IPS-15b (cell line): ENCODE data around the gene TNIK.

Experiments
- H3K27me3 ChIP-seq: one replicate; pipeline ENCODE4 v1.6.1; 2013; ENCODE audit warnings: low read length; ENCODE audit not compliant: control insufficient read depth, insufficient read depth
- H3K36me3 ChIP-seq: one replicate; pipeline ENCODE4 v1.6.1; 2013; ENCODE audit warnings: low read length; ENCODE audit not compliant: control insufficient read depth, insufficient read depth
- H3K4me1 ChIP-seq: one replicate; pipeline ENCODE4 v1.6.1; 2013; ENCODE audit warnings: mild to moderate bottlenecking, low read length; ENCODE audit not compliant: control insufficient read depth, insufficient read depth
- H3K4me3 ChIP-seq: one replicate; pipeline ENCODE4 v1.5.1; 2013; ENCODE audit warnings: low read depth, low read length
- H3K9ac ChIP-seq: one replicate; pipeline ENCODE4 v1.6.1; 2013; ENCODE audit warnings: low read depth, mild to moderate bottlenecking, low read length
- H3K9me3 ChIP-seq: one replicate; pipeline ENCODE4 v1.6.1; 2013; ENCODE audit warnings: mild to moderate bottlenecking, low read length; ENCODE audit not compliant: control insufficient read depth, insufficient read depth

Gene TNIK

DNA sequence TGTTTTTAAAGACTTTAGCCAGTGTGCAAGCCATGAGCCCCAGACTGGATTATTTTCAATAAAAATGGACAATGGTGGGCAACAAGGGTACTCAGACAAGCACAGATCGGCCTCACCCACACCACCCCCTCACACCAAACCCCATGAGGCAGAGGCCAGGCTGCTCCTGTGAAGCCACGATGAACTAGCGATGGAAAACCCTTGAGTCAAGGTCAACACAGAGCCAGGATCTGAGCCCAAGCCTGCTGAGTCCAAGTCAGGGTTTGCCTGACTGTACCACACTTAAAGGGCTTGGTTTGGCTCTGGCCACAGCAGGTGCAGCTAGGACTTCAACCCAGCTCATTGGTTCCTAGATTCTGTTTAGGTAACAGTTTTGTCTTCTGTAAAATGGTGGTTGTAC lies 302.2 kb downstream of the TNIK start:
- no peaks in the 10 kb centered on the region for H3K36me3 ChIP-seq
- peaks cover 2% of the 10 kb centered on the region for H3K9me3 ChIP-seq

DNA sequence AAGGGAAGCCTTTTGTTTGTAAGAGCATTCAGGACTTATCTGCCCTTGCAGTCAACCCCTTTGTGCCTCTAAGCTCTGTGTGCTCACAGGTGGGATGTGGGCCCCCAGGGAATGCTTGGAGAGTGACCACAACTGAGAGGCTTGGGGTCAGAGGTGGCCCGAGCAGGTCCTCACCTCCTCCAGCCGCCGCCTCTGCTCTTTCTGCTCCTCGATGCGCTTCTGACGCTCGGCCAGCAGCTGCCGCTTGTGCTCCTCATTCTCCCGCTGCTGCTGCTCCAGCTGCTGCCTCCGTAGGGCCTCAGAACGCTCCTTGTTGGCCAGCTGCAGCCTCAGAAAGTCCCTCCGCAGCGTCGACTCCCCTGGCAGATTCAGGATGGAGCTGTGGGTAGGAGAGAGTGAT lies 302.9 kb downstream of the TNIK start:
- H3K4me1 ChIP-seq, result no peaks in the 10 kb centered on the region
- H3K9ac ChIP-seq, result no peak overlapping the region
- H3K4me3 ChIP-seq, result no peak overlapping the region
- no peaks in the 10 kb centered on the region for H3K9me3 ChIP-seq
- no peaks in the 10 kb centered on the region for H3K27me3 ChIP-seq
- H3K36me3 ChIP-seq, result no peaks in the 10 kb centered on the region

More for the DNA sequence above, 302.2 kb downstream of the TNIK start:
- H3K4me3 ChIP-seq, result no peak overlapping the region
- no peak overlapping the region for H3K9ac ChIP-seq
- no peaks in the 10 kb centered on the region for H3K27me3 ChIP-seq
- H3K4me1 ChIP-seq, result no peaks in the 10 kb centered on the region

DNA sequence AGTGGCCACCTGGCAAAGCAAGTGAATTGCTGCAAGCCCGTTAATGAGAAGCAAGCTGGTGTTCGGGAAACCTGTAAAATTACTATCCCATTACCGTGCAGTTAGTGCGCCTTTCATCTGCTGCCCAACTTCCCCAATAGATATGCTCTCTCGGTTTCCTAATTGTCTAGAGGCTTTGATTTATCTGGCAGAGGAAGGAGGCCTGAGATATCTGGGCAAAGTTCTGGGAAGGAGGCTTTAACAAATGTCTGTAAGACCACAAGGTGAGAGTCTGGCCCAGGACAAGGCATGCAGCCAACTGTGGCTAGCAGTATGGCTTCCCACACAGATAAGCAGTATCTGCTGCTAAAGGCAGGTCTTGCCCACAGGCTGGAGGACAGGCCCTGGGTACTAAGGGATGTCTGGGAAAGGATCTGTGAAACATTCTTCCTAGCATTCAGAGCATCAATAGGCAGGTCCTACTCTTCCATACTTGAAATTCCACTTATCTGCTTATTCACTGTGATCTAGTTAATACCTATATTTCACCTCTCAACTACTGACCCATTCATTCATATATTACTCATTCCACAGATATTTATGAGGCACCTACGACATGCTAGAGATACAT lies 303.7 kb downstream of the TNIK start:
- Histone ChIP-seq H3K9ac (no peak overlapping the region), H3K36me3 (no peaks in the 10 kb centered on the region), H3K27me3 (no peaks in the 10 kb centered on the region), H3K4me1 (no peaks in the 10 kb centered on the region), H3K4me3 (no peak overlapping the region), H3K9me3 (no peaks in the 10 kb centered on the region)

DNA sequence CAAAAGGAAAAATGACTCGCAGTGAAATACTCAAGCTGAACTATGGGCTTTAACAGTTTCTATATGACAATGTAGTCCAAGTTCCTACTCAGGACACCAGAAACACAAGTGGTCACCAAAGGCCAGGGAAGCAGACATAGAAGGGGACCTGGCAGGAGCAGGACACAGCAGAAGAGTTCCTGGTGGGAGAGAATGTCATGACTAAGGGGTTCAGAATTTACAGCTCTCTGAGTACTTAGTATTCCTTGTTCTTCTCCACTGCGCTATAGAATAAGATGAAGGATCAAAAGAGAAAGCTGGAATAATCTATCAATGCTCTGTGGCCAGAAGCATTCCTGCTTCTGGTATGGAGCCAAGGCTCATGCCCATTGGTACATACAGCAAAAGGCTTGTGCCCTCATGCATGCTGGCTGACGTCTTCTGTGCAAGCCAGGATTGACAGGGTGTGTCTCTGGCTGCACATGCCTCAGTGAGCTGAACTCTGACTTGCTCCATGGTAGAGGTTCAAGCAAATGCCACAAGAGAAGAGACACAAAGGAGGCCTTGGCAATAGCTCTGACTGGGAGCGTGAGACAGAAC lies 305.0 kb downstream of the TNIK start:
- no peaks in the 10 kb centered on the region for H3K36me3 ChIP-seq
- H3K4me3 ChIP-seq, result no peak overlapping the region
- H3K9ac ChIP-seq, result no peak overlapping the region
- no peaks in the 10 kb centered on the region for H3K27me3 ChIP-seq
- H3K4me1 ChIP-seq, result no peaks in the 10 kb centered on the region
- H3K9me3 ChIP-seq, result no peaks in the 10 kb centered on the region

DNA sequence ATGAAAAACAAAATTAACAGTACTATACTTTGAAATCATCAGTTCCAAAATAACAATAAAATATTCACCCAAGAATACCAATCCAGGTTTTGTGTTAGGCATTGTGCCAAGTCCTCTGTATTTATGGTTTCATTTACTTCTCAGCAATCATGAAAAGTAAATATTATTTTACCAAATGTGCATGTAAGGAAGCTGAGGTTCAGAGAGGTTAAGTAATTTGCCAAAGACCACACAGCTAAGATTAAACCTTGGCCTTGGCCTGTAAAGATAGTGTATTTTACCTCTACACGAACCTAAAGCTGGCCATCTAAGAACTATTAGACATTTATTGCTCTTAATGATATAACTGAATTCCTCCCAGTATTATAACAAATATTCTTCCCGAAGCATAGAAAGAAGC lies 309.3 kb downstream of the TNIK start:
- Histone ChIP-seq H3K4me3 (no peak overlapping the region), H3K27me3 (no peaks in the 10 kb centered on the region), H3K9ac (no peak overlapping the region), H3K9me3 (no peaks in the 10 kb centered on the region), H3K4me1 (no peaks in the 10 kb centered on the region), H3K36me3 (no peaks in the 10 kb centered on the region)

DNA sequence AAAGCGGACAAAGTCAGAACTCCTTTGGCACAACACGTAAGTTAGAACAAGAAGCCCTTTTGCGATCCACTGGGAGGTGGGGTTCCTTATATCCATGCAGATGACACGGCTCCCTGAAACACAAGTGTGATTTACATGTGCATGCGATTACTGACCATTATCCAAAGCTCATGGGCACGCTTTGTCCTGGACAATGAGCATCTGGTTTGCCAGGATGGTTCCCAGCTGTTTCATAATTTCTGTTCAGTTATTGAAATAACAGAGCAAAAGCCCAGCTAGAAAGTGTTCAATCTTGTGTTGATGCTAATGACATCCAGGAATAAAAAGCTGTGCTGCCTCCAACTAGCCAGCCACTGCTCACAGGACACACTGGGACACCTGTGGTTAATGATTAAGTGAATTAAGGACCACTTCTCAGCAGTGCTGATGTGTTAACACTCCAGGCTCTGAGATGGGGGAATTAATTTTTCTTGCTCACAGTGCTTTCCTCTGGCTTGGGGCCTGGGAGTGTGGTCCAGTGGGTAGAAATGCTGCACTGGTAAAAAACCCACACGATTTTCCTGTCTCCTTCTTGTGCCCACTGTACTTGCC lies 310.6 kb downstream of the TNIK start:
- no peaks in the 10 kb centered on the region for H3K4me1 ChIP-seq
- no peaks in the 10 kb centered on the region for H3K27me3 ChIP-seq

DNA sequence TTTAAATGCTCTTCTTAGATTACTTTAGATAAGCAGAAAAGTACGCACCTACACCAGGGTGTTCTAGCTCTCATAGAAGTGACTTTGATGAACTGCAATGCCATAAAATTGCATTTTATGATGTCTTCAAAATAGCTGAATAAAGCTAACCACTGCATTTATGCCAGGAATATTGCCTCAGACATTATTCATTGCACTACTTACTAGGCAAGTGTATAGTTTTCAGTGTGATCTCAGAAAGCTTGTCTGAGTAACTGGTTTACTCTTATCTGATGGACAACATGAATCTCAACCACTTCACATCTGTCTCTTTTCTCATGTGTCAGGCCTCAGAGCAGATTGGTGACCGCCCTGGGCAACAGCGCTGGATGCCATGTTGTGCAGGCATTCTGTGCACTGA lies 314.4 kb downstream of the TNIK start:
- H3K9me3 ChIP-seq, result no peaks in the 10 kb centered on the region
- H3K9ac ChIP-seq, result no peak overlapping the region
- no peaks in the 10 kb centered on the region for H3K27me3 ChIP-seq
- no peak overlapping the region for H3K4me3 ChIP-seq
- H3K36me3 ChIP-seq, result no peaks in the 10 kb centered on the region
- H3K4me1 ChIP-seq, result no peaks in the 10 kb centered on the region

More for the DNA sequence above, 310.6 kb downstream of the TNIK start:
- Histone ChIP-seq H3K4me3 (no peak overlapping the region), H3K9ac (no peak overlapping the region), H3K9me3 (no peaks in the 10 kb centered on the region), H3K36me3 (no peaks in the 10 kb centered on the region)

DNA sequence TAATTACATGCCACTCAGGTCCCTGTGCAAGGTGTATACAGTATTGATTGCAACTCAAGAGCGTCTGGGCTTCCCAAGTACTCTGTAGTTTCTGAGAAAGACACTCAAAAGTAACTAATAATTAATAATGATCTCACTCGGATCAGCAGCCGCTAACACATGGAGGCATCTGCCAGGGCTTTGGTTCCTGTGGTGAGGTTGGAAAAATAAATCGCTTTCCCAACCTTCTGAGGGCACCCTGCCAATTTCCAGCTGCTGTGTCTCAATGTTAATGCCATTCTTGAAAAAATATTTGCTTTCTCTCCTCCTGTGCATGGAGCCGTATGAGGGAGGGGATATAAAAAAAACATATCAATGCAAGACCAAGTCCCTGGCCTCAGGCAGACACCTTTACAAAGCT lies 317.2 kb downstream of the TNIK start:
- Histone ChIP-seq H3K27me3 (no peaks in the 10 kb centered on the region), H3K9ac (no peak overlapping the region), H3K9me3 (no peaks in the 10 kb centered on the region)

DNA sequence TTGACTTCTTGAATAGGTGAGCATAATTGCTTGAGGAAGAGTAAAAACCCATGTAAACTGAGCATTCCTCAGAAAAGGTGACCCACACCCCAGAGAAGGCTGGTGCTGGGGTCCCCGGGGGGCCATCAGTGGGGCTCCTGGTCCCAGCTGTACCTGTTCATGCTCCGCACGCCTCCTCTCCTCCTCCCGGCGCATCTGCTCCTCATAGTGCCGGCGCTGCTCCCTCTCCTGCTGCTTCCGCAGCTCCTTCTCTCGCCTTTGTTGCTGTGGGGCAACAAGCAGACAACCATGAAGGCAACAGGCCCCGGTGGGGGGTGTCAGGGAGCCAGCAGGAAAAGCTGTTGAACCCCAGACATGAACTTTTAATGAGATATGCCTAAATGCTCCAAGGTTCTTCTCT lies 320.0 kb downstream of the TNIK start:
- Histone ChIP-seq H3K9ac (no peak overlapping the region), H3K4me3 (no peak overlapping the region), H3K9me3 (no peaks in the 10 kb centered on the region), H3K4me1 (no peaks in the 10 kb centered on the region), H3K36me3 (no peaks in the 10 kb centered on the region), H3K27me3 (no peaks in the 10 kb centered on the region)

More for the DNA sequence above, 317.2 kb downstream of the TNIK start:
- Histone ChIP-seq H3K4me3 (no peak overlapping the region), H3K4me1 (no peaks in the 10 kb centered on the region), H3K36me3 (no peaks in the 10 kb centered on the region)

DNA sequence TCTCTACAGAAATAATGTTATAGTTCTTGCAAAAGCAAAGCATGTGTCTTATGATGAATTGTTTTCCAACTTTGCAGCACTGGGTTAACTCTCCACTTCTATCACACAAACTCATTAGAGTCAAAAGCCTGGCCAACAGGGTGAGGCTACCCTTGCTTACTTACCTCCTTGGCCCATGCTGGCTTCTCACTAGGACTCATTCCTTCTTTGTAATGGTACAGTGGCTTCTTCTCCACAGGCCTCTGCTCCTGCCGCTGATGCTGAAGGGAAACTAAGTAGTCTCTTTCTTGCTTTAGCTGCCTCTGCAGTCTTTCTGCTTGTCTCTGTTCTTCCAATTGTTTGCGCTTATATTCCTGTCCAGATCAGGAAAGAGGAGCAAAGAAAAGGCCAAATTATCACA lies 322.2 kb downstream of the TNIK start:
- Histone ChIP-seq H3K4me1 (no peaks in the 10 kb centered on the region), H3K27me3 (no peaks in the 10 kb centered on the region), H3K36me3 (no peaks in the 10 kb centered on the region), H3K4me3 (no peak overlapping the region), H3K9ac (no peak overlapping the region), H3K9me3 (no peaks in the 10 kb centered on the region)

DNA sequence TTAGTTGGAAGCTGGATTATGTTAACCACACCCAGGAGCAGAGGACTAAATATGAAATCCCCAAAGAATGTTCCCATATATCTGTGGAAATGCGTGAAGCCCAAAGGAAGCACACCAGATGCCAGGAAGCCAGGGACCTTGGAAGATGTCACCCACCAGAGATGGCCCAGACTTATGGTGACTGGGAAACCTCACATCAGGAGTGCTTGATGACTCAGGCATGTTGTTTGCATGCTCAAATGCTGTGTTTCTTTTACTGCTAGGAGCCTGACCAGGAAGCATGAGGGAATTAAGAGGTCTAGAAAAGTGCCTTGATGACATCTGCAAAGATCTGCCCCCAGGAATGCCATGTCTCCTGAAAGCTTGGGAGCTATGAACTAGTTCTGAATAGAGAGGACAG lies 324.7 kb downstream of the TNIK start:
- no peak overlapping the region for H3K9ac ChIP-seq
- H3K27me3 ChIP-seq, result no peaks in the 10 kb centered on the region
- H3K36me3 ChIP-seq, result no peaks in the 10 kb centered on the region
- no peaks in the 10 kb centered on the region for H3K4me1 ChIP-seq
- no peaks in the 10 kb centered on the region for H3K9me3 ChIP-seq
- H3K4me3 ChIP-seq, result no peak overlapping the region

DNA sequence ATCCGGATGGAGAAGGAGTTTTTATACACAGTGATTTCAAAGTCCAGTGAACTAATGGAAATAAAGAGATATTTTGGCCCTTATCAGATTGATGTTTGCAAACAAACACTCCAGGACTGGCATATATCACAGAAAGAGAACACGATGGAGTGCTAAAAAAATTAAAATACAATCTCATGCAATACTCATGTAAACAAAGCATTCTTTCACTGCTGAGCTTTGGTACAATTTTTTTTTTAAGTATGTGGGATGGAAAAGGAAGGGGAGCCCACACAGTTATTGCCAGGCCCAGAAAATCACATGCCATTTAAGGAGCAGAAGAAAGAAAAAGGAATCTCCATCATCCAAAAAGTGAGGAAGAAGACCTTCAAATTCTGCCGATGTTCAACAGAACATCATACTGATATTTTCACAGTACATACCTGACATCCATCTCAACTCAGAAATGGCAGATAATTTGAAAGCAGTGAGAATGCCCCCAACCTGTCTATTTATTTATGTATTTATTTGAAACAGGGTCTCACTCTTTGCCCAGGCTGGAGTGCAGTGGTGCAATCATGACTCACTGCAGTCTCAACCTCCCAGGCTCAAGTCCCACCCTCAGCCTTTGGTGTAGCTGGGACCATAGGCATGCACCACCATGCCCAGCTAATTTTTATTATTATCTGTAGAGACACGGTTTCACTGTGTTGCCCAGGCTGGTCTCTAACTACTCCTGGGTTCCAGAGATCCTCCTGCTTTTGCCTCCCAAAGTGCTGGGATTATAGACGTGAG lies 326.2 kb downstream of the TNIK start:
- no peaks in the 10 kb centered on the region for H3K36me3 ChIP-seq
- H3K27me3 ChIP-seq, result no peaks in the 10 kb centered on the region

More for the DNA sequence above, 326.2 kb downstream of the TNIK start:
- no peak overlapping the region for H3K4me3 ChIP-seq
- H3K4me1 ChIP-seq, result no peaks in the 10 kb centered on the region
- H3K9ac ChIP-seq, result no peak overlapping the region
- no peaks in the 10 kb centered on the region for H3K9me3 ChIP-seq
